Activated B cell treated with CpG ODN at 0.5 μM for 24 hours (primary cell): ENCODE data around the gene TOMM70. TPM values are rescaled to one million over a fixed set of nuclear protein-coding genes. Genes with fewer than 3 reads are reported as not detected.

Source experiments
- ATAC-seq: fragments of 200-7000 bp; cut with Tn5 transposase; one replicate; pipeline ENCODE4 v1.10.0; 2021; ENCODE audit warnings: low read depth, mild to moderate bottlenecking, moderate library complexity
- CTCF ChIA-PET: fragments of 350-600 bp; sonication (Branson Sonifier 250); formaldehyde crosslinking; loops from one replicate; lab custom pipeline; 2021; ENCODE audit warnings: antibody characterized with exemption; lab: Charles Lee
- POLR2A ChIA-PET: fragments of 350-600 bp; sonication (Branson Sonifier 250); formaldehyde crosslinking; loops from one replicate; lab custom pipeline; 2021; ENCODE audit warnings: antibody characterized with exemption; lab: Charles Lee
- DNase-seq: peaks from one replicate; pipeline ENCODE4 v3.0.0; 2022
- H3K27ac Mint-ChIP-seq: one replicate; pipeline ENCODE4 v1.8.0; 2020; ENCODE audit warnings: mixed read lengths
- H3K27me3 Mint-ChIP-seq: one replicate; pipeline ENCODE4 v1.8.0; 2021; ENCODE audit warnings: mixed read lengths
- H3K36me3 Mint-ChIP-seq: one replicate; pipeline ENCODE4 v1.8.0; 2021; ENCODE audit warnings: low read depth, mixed read lengths
- H3K4me1 Mint-ChIP-seq: one replicate; pipeline ENCODE4 v1.8.0; 2021; ENCODE audit warnings: mixed read lengths
- H3K4me3 Mint-ChIP-seq: one replicate; pipeline ENCODE4 v1.8.0; 2020; ENCODE audit warnings: mild to moderate bottlenecking, mixed read lengths
- H3K9me3 Mint-ChIP-seq: one replicate; pipeline ENCODE4 v1.8.0; 2020; ENCODE audit warnings: mixed read lengths
- CTCF ChIP-seq: fragments of 200-600 bp; IDR thresholded peaks from one replicate; pipeline ENCODE4 v1.8.0; 2022; ENCODE audit warnings: antibody characterized with exemption, mild to moderate bottlenecking
- intact Hi-C: fragments of 100-400 bp; cut with micrococcal nuclease; formaldehyde crosslinking; loops from one replicate; pipeline ENCODE4 v1.15.1; 2024
- total RNA-seq: library from RNA; stranded (reverse); gene quantifications from 2 replicates; pipeline ENCODE4 v1.2.3, GENCODE V29; 2022

TOMM70 gene
- total RNA-seq, 1 donor from 2014 or later, result 37.3 TPM

GRCh38 chr3:100368441-100368840, 32.4 kb downstream of the TOMM70 start:
- ChIA-PET CTCF (no interaction called here), POLR2A (no interaction called here)
- intact Hi-C loops, result no loop called here
- H3K36me3 Mint-ChIP-seq, result peaks cover 84% of the 10 kb centered on the region
- H3K27ac Mint-ChIP-seq, result no peak overlapping the region
- TF ChIP-seq CTCF, result no peak
- no peak for ATAC-seq
- no peak overlapping the region for H3K4me3 Mint-ChIP-seq
- H3K9me3 Mint-ChIP-seq, result no peaks in the 10 kb centered on the region
- no peak for DNase-seq
- no peaks in the 10 kb centered on the region for H3K27me3 Mint-ChIP-seq
- H3K4me1 Mint-ChIP-seq, result no peaks in the 10 kb centered on the region

GRCh38 chr3:100366424-100366823, 34.5 kb downstream of the TOMM70 start:
- CTCF ChIA-PET, result no interaction called here
- no peak for DNase-seq
- Mint-ChIP-seq H3K4me1 (no peaks in the 10 kb centered on the region), H3K27me3 (no peaks in the 10 kb centered on the region), H3K4me3 (no peak overlapping the region), H3K36me3 (peaks cover 85% of the 10 kb centered on the region), H3K27ac (no peak overlapping the region), H3K9me3 (peaks cover 3% of the 10 kb centered on the region)
- TF ChIP-seq CTCF, result no peak
- ATAC-seq, result no peak
- intact Hi-C loops, result no loop called here
- POLR2A ChIA-PET, result no interaction called here

DNA sequence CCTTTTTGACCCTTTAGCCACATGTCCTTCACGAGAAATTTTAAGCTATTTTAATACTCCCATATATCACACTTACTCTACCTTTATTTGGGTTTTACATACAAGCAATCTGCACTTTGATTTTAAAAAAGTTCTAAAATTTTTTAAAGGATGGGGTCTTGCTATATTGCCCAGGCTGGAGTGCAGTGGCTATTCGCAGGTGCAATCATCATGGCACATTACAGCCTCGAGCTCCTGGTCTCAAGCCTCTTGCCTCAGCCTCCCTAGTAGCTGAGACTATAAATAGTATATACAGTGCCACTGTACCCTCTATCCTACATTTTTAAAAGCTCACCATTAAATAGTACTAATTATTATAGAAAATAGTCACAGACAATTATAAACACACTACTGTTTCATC, 36.5 kb downstream of the TOMM70 start:
- no peak overlapping the region for H3K27ac Mint-ChIP-seq
- POLR2A ChIA-PET, result no interaction called here
- H3K9me3 Mint-ChIP-seq, result peaks cover 3% of the 10 kb centered on the region
- CTCF ChIA-PET, result no interaction called here
- no peak for ATAC-seq
- no peaks in the 10 kb centered on the region for H3K4me1 Mint-ChIP-seq
- DNase-seq, result no peak
- H3K4me3 Mint-ChIP-seq, result no peak overlapping the region
- intact Hi-C loops, result no loop called here
- peaks cover 88% of the 10 kb centered on the region for H3K36me3 Mint-ChIP-seq
- TF ChIP-seq CTCF, result no peak
- H3K27me3 Mint-ChIP-seq, result no peaks in the 10 kb centered on the region

- no peak overlapping the region for H3K4me3 Mint-ChIP-seq
- H3K4me1 Mint-ChIP-seq, result no peaks in the 10 kb centered on the region
- TF ChIP-seq CTCF, result no peak
- ATAC-seq (no peak), DNase-seq (no peak)
- POLR2A ChIA-PET, result interaction anchor here (0.6 kb wide), 1 partner anchor 31 kb away, joined by 3 read pairs; no protein-coding TSS in a partner anchor
- peaks cover 3% of the 10 kb centered on the region for H3K9me3 Mint-ChIP-seq
- intact Hi-C loops, result loop anchor here (2.0 kb wide), 1 partner anchor 13 kb away; no protein-coding TSS in a partner anchor
- no peaks in the 10 kb centered on the region for H3K27me3 Mint-ChIP-seq
- H3K27ac Mint-ChIP-seq, result no peak overlapping the region
- CTCF ChIA-PET, result no interaction called here
- peaks cover 84% of the 10 kb centered on the region for H3K36me3 Mint-ChIP-seq
Measured at GRCh38 chr3:100361897-100362296, 39.0 kb downstream of the TOMM70 start.

- H3K9me3 Mint-ChIP-seq, result peaks cover 3% of the 10 kb centered on the region
- H3K36me3 Mint-ChIP-seq, result peaks cover 82% of the 10 kb centered on the region
- intact Hi-C loops, result loop anchor here (2.0 kb wide), 1 partner anchor 14 kb away; no protein-coding TSS in a partner anchor
- CTCF ChIA-PET, result interaction anchor here (0.7 kb wide), 1 partner anchor 607 kb away, joined by 3 read pairs; no protein-coding TSS in a partner anchor
- DNase-seq, result no peak
- H3K4me3 Mint-ChIP-seq, result no peak overlapping the region
- H3K4me1 Mint-ChIP-seq, result no peaks in the 10 kb centered on the region
- no peaks in the 10 kb centered on the region for H3K27me3 Mint-ChIP-seq
- POLR2A ChIA-PET, result interaction anchor here (0.6 kb wide), 1 partner anchor 467 kb away, joined by 3 read pairs; no protein-coding TSS in a partner anchor
- no peak overlapping the region for H3K27ac Mint-ChIP-seq
- ATAC-seq, result no peak
- no peak for TF ChIP-seq CTCF
Measured at GRCh38 chr3:100360757-100361496, 40.0 kb downstream of the TOMM70 start.
